ENCODE data around the gene ASIP.
"Not testable (repeated sequence)": the region's sequence is repeated elsewhere in the genome, so short reads cannot be mapped to it uniquely, and the experiment has no call there.

The ASIP gene

DNA sequence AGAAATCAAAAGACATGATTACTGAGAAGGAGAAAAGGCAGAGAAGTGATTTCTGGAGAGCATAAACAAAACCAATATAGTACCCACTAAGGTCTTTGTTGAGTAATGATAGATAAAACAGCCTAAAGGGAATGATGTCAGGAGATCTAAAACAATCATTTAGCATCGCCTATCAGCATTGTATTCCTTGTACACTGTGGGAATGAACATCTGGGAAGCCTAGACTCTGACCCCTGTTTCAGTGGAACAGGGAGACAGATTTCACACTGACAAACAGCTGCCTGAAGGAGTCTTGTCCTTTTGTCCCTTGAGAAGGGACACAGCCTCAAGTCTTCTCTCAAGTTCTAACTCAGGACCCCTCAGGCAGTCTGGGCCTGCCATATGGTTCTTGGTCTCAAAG lies 1.7 kb downstream of the ASIP start:
- no peak for DNase-seq (ENCODE audit: low read depth)

DNA sequence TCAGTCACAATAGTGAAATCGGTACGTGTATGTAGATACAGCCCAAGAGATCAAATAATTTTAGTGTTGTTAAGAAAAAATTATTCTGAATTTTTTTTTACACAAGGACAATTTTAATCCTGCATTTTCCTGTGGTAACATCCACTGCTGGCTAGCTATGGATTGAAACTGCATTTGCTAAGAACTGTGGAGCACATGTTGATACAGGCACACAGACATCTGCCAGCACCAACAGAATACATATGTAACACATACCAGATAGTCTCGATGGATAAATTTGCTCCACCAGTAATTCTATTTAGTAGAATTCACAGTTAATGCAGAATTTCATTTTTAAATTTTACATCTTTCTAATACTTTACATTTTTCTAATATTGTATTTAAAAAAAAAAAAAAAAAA lies 2.2 kb downstream of the ASIP start:
- no peak for DNase-seq (ENCODE audit: low read depth)

DNA sequence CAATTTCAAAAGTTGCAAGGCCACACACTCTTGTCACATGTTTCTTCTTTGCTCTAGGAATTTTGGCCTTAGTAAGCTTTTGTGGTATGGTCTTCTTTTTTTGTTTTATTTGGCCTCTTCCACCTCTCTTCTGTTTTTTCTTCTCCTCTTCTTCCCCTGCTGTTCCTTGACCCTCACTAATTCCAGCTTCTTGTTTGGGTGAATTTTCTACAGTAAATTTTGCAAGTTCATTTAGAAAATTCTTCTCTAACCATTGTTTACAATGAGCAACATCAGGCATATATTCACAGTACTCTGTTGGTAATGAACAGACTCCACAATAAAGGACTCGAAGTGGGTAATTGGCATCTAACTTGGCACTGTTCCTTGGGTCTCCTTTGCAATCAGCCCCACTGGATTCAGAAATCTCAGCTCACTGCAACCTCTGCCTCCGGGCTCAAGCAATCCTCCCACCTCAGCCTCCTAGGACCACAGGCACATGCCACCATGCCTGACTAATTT lies 5.0 kb downstream of the ASIP start:
- no peak for DNase-seq (ENCODE audit: low read depth)

DNA sequence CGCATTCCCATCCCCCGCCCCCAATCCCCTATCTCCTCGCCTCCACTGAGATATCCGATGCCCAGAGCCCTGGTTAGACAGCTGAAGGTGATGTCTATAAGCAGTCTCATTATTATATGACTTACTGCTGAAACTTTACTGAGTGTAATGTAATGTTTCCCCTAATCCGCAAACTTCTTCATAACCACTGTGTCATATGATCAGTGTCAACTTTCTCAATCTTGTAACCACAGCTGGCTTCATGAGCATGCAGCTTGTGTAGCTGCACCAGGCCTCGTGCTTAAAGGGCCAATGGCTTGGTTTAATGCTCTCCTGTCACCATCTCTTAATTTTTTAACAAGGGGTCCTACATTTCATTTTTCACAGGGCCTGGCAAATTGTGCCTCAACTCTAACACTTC lies 8.1 kb downstream of the ASIP start:
- DNase-seq (ENCODE audit: low read depth), result no peak

DNA sequence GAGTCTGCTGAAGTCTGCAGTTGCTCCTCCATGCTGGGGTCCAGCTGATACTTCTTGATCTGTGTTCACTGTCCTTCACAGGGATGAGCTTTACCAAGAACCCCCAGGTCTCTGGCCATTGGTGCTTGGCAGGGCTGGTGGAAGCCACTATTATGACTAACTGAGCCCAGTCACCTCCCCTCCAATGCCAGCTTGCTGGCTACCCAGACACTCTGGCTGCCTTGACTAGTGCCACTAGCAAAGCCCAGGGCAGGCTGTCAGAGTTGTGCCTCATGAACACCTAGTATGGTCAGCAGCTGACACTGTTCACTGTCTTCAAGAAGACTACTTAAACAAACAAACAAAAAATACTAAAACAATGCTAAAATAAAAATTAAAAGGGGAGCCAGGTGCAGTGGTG lies 8.8 kb downstream of the ASIP start:
- DNase-seq (ENCODE audit: low read depth), result no peak

DNA sequence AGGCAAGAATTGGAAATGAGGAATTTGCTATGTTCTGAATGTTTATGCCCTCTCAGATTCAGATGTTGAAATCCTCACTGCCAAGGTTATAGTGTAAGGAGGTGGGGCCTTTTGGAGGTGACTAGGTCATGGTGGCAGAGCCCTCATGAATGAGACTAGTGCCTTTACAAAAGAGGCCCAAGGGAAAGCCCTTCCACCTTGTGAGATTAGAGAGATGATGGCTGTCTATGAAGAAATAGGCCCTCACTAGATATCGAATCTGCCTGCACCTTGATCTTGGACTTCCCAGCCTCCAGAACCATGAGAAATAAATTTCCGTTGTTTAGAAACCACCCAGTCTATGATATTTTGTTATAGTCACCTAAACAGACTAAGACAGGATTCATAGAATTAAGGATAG lies 10.4 kb downstream of the ASIP start:
- DNase-seq (ENCODE audit: low read depth), result no peak

DNA sequence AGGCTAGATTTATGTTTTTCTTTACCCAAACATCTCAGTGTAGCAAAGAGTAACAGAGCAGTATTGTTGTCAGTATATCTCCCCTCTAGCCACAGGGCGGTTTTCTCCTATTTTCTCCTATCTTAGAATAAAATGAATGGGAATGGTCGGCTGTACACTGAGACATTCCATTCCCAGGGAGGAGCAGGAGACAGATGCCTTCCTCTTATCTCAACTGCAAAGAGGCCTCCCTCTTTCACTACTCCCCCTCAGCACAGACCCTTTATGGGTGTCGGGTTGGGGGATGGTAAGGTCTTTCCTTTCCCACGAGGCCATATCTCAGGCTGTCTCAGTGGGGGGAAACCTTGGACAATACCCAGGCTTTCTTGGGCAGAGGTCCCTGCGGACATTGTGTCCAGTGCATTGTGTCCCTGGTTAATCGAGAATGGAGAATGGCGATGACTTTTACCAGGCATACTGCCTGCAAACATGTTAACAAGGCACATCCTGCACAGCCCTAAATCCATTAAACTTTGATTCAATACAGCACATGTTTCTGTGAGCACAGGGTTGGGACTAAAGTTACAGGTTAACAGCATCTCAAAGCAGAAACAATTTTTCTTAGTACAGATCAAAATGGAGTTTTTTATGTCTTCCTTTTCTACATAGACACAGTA lies 11.3 kb downstream of the ASIP start:
- not testable (repeated sequence) for DNase-seq (ENCODE audit: low read depth)

DNA sequence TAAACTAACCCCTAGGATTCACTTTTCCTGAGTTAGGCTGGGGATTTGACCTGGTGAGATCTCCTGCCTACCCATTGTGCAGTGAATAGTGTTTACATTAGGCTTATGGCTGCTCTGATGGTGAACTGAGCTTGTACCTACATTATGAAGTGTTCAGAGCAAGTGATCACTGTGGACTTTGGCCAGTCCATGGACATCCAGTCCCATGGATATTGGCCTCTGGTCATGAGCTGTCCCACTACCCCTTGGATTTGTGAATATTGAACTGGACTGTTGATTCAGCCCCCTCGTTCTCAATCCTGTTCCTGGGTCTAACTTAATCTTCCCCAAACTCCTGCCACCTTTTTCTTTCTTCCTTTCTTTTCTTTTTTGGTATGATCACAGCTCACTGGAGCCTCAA lies 13.8 kb downstream of the ASIP start:
- no peak for DNase-seq (ENCODE audit: low read depth)

DNA sequence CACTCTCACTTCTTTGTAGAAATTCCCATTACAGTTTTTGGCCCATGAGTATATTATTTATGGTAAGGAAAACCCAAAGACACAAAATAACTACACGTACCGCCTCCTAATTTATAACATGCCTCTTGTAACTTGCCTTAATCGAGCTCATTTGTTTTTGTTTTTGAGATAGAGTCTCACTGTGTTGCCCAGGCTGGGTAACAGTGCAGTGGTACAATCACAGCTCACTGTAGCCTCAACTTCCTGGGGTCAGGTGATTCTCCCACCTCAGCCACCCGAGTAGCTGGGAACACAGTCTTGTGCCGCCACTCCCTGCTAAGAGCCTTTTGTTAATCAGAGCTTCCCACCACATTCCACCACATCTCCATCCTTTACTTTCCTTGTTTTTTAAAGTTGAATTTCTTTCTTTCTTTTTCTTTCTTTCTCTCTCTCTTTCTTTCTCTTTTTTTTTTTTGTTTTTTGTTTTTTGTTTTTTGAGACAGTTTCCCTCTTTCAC lies 15.5 kb downstream of the ASIP start:
- no peak for DNase-seq (ENCODE audit: low read depth)

DNA sequence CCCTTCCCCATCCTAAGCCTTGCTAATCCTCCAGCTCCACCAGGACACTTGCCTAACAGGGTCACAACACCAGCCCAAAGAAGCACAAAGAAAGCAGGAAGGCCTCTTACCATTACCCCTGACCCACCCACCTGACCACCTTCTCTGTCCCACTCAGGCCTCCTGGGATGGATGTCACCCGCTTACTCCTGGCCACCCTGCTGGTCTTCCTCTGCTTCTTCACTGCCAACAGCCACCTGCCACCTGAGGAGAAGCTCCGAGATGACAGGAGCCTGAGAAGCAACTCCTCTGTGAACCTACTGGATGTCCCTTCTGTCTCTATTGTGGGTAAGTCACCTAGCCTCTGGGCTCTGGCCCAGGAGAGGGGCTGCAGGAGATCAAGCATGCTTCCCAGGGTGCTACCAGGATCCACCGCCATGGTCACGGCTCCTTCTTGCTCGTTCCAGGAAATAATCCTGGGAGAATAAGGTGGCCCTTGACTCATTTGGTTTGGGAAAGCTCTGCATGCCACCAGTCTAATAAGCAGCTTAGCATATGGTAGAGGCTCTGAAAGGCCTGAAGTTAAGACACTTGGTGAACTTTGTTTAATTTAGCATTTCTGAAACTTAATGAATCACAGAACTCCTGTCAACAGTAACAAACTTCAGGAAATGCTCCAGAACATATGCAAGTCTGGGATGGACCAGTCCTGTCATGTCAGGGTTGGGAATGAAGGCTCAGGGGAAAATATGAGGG lies 19.2 kb downstream of the ASIP start:
- no peak for DNase-seq (ENCODE audit: low read depth)

DNA sequence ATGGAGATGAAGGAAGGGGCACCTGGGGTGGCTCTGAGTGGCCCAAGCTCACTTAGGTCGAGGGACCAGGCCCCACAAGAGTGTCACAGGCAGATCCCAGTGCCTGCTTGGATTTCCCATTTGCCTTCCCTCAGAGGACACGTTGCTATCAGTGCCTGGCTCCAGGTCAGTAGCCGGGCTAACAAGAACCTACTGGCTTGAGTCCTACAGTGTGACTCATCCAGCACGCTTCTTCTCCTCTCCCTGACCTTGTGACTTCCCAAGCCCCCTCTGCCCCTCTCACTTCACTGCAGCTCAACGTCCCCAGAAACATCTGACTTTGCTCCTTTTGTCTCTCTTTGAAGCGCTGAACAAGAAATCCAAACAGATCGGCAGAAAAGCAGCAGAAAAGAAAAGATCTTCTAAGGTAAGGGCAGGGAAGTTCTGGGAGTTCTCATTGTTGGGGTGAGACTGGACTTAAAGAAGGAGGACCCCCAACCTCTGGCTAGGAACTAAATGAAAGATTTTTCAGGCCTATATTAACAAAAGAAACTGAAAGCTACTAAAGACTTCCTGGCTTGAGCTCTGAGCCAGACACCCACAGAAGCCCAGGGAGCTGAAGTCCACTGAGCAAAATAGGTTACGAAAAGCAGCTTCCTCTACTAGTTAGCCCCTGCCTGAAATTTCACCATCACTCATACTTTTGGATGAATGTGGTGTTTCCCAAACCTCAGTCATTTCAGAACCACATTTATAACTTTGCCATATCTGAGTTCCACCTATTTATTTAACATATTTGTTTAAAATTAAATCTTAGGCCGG lies 21.5 kb downstream of the ASIP start:
- DNase-seq (ENCODE audit: low read depth), result no peak

DNA sequence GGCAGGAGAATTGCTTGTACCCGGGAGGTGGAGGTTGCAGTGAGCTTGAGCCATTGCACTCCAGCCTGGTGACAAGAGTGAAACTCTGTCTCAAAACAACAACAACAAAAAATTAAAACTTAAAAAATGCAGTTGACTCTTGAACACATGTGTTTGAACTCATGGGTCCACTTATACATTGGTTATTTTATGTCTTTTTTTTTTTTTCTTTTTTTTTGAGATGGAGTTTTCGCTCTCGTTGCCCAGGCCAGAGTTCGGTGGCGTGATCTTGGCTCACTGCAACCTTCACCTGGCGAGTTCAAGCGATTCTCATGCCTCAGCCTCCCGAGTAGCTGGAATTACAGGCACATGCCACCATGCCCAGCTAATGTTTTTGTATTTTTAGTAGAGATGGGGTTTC lies 22.2 kb downstream of the ASIP start:
- DNase-seq (ENCODE audit: low read depth), result not testable (repeated sequence)

DNA sequence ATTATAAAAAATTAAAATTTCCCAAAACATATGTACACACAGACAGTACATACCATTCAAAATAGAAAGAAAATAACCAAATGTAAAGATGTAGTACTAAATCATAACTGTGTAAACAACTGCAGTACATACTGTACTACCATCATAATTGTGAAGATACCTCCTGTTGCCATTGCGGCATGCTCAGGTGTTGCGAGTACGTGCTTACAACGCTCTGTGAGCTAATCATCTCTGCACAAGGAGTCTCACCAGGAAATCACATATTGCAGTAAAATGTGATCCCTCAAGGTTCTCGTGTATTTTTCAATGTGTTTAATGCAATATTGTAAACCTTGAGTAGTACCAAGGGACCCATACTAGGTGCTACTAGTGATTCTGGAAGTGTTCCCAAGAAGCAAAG lies 22.9 kb downstream of the ASIP start:
- DNase-seq (ENCODE audit: low read depth), result no peak

DNA sequence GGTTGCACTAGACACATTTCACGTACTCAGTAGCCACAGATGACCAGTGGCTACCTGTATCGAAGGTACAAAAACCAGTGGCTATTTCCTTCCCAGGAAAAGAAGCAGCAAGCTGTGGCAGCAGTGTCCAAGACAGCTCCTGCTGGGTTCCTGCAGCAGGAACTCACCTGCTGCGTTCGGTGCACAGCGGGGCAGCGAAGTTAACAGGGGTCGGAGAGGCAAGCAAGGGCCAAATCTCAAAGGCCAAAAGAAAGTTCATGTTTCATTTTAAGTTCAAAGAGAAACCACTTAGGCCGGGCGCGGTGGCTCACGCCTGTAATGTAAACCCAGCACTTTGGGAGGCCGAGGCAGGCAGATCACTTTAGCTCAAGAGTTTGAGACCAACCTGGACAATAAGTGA lies 26.9 kb downstream of the ASIP start:
- DNase-seq (ENCODE audit: low read depth), result no peak

DNA sequence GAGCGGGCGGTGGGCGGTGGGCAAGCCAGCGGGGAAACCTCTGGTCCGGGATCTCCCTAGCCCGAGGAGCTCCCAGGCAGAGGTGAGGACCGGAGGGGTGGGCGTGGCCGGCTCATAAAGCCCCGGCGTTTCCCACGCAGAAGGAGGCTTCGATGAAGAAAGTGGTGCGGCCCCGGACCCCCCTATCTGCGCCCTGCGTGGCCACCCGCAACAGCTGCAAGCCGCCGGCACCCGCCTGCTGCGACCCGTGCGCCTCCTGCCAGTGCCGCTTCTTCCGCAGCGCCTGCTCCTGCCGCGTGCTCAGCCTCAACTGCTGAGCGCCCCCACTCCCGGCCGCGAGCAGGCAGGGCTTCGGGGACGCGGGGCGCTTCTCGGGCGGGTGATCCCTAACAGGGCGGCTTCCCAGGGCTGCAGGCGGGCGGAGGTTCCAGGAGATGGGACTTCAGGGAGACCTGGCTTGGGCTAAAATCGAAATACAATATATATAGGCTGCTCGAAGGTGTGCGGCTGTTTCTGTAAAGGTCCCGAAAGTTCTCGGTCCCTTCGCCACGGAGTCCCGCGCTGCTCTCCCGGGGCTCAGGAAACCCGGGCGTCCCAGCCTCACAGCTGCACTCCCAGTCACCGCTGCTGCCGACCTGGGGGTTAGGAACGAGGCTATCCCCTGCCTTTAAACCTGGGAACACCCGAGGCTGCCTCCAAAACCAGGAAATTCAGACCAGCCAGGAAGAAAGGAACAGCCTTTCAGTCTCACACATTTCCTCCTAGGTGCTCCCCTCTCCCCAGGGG lies 27.8 kb downstream of the ASIP start:
- DNase-seq (ENCODE audit: low read depth), result no peak

DNA sequence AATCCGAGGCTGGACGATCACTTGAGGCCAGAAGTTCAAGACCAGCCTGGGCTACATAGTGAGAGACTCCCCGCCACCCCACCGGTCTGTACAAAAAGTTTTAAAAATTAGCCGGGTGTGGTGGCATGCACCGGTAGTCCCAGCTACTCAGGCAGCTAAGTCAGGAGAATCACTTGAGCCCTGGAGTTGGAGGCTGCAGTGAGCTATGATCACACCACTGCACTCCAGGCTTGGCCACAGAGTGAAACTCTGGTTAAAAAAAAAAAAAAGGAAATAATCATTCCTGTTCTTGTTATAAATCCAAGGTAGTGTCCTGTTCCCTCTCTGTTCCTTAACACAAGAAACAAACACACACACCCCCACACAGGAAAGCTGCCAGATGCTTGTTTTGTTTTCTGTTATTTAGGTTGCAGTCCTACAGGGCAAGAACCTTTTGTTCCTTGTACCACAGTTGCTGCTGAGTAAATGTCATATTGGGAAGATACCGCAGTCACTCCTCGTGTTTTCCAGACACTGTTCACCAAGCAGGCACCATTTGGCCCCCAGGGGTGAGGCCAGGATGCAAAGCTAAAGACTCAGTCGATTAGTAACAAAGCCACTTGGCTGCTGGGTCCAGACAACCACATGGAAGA lies 28.9 kb downstream of the ASIP start:
- no peak for DNase-seq (ENCODE audit: low read depth)

DNA sequence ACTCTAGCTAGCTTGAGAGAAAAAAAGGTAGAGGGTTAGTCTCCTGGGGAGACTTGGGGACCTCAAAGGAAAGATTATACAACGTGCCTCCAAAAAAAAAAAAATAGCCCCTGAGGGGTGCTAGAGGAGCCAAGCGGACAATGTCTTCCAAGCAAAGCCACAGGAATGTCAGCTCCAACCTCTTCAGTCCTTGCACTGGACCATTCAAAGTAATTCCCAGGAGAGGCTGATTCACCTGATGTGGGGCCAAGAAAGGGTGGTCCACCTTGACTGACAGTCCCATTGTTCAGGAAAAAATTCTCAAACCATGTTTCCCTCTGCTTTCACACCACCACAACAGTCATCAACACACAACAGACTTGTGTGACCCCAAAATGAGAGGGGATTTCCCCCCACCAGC lies 30.7 kb downstream of the ASIP start:
- no peak for DNase-seq (ENCODE audit: low read depth)

DNA sequence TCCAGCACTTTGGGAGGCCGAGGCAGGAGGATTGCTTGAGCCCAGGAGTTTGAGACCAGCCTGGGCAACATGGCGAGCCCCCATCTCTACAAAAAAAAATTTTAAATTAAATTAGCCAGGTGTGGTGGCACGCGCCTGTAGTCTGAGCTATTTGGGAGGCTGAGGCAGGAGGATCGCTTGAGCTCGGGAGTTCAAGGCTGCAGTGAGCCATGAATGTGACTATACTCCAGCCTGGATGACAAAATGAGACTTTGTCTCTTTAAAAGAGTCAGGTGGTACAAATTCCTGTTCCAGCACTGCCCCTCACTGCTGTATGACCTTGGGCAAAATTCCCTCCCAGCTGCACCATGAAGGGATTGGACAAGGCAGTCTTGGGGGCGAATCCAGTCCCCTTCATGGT lies 33.5 kb downstream of the ASIP start:
- DNase-seq (ENCODE audit: low read depth), result no peak

DNA sequence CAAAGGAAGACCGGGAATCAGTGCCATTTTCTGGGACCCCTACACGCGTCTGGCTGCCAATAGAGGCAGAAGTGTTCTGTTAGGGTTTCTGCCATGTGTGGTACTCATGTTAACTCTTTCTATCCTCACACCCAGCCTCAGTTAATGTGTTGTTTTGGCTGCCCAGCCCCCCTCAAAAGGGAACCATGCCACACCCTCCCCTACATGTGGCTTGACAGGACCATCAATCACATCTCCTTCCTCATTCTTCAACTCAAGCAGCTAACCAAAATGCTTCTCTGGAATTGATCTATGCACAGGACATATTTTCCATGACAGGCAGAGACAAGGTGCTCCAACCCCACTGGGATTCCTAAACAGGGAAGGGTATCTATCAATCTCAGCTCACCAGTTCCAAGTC lies 40.0 kb downstream of the ASIP start:
- no peak for DNase-seq (ENCODE audit: low read depth)

DNA sequence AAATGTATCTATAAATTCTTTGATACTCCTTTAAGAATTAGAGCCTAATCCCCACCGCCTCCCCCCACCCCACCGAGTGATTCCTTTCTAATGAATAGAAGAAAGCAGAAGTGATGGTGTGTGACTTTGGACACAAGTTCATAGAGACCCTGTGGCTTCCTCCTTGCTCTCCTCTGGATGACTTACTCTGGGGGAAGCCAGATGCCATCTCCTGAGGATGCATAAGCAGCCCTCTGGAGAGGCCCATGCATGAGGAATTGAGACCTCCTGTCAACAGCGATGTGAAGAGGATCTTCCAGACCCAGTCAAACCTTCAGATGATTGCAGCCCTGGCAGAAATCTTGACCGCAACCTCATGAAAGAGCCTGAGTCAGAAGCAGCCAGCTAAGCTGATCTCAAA lies 40.8 kb downstream of the ASIP start:
- no peak for DNase-seq (ENCODE audit: low read depth)

DNA sequence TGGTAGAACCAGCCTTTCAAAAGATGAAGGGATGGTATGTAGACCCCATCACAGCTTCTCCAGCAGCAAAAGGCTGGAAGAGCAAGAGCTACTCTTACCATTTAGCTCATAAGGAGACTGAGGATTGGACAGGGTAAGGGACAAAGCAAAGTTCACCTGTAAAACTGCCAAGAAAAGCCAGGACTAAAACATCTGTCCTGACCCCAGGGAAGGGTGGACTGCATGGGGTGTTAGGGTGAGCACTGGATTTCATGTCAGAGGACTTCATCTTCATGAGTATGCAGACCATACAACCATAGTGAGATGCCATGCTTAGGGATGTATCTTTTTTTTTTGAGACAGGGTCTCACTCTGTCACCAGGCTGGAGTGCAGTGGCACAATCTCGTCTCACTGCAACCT lies 42.6 kb downstream of the ASIP start:
- DNase-seq (ENCODE audit: low read depth), result no peak

DNA sequence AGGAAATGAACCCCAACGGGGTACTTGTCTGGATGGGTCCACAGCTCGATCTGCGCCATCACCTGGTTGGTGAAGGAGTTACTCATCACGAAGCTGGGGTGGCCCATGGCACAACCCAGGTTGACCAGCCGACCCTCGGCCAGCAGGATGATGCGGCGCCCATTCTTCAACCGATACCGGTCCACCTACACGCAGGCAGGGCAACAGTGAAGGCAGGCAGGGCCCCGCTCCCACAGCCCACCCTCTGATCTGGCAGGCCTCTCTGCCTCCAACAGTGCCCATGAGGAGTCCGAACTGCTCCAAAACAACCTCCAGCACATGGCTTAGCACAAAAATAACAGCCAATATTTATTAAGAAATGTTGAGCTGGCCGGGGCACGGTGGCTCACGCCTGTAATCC lies 44.2 kb downstream of the ASIP start:
- DNase-seq (ENCODE audit: low read depth), result no peak

Measured in T-helper 22 cell (primary cell).